Natural killer cell treated with Interleukin-12 subunit alpha and Interleukin-12 subunit beta and Interleukin-15 and Interleukin-18, amount 100 ng/mL, for 72 hours (primary cell): Measurements from ENCODE around the gene ZNF32. TPM values are rescaled to one million over a fixed set of nuclear protein-coding genes. Genes with fewer than 3 reads are reported as not detected.

Experiments
- ATAC-seq, 2 donors: fragments of 150-1000 bp; cut with Tn5 transposase in 1 of 2; sonication (Bioruptor Pico), chemical (Tn5 transposase) in 1 of 2; 2 replicates each; pipeline ENCODE4 v1.10.0; 2021
- DNase-seq: peaks from one replicate; pipeline ENCODE4 v3.0.0; 2022; ENCODE audit warnings: low spot score
- H3K27ac Mint-ChIP-seq, 2 donors: 1 replicate in 1 of 2; 2 replicates in 1 of 2; pipeline ENCODE4 v1.8.0; 2022; ENCODE audit warnings: mixed read lengths in 2 of 2, mild to moderate bottlenecking in 1 of 2, moderate library complexity in 1 of 2
- H3K27me3 Mint-ChIP-seq, 2 donors: 1 replicate in 1 of 2; 2 replicates in 1 of 2; pipeline ENCODE4 v1.8.0; 2022; ENCODE audit warnings: mixed read lengths in 2 of 2
- H3K36me3 Mint-ChIP-seq: one replicate; pipeline ENCODE4 v1.8.0; 2022; ENCODE audit warnings: mixed read lengths
- H3K4me1 Mint-ChIP-seq, 2 donors: 1 replicate in 1 of 2; 2 replicates in 1 of 2; pipeline ENCODE4 v1.8.0; 2022; ENCODE audit warnings: low read depth in 2 of 2, mixed read lengths in 2 of 2, mild to moderate bottlenecking in 1 of 2
- H3K4me3 Mint-ChIP-seq: one replicate; pipeline ENCODE4 v1.8.0; 2022; ENCODE audit warnings: mixed read lengths
- H3K9me3 Mint-ChIP-seq: 2 replicates; pipeline ENCODE4 v1.8.0; 2022; ENCODE audit warnings: mixed read lengths
- total RNA-seq, 2 donors: library from RNA; stranded (reverse); gene quantifications; one replicate each; pipeline ENCODE4 v1.2.3, GENCODE V29; 2022

ZNF32 gene
- total RNA-seq, 2 donors from 2014 or later, result 4.9 to 12.4 TPM

GRCh38 chr10:43688348-43688892 is 39.7 kb upstream of the ZNF32 start:
- Mint-ChIP-seq H3K27ac (peak overlapping the region in 1 of 2 donors; percentile 68), H3K4me1 (peaks cover 12 to 18% of the 10 kb centered on the region in 2 donors)

GRCh38 chr10:43687373-43687772 is 38.7 kb upstream of the ZNF32 start:
- Mint-ChIP-seq H3K27me3 (peaks cover 10 to 11% of the 10 kb centered on the region in 2 donors), H3K4me1 (peaks cover 12 to 18% of the 10 kb centered on the region in 2 donors), H3K36me3 (no peaks in the 10 kb centered on the region), H3K27ac (no peak overlapping the region), H3K9me3 (no peaks in the 10 kb centered on the region), H3K4me3 (peak overlapping the region; percentile 36)
- ATAC-seq, result no peak
- DNase-seq, result no peak

More at GRCh38 chr10:43688348-43688892, 39.7 kb upstream of the ZNF32 start:
- Mint-ChIP-seq H3K36me3 (no peaks in the 10 kb centered on the region), H3K27me3 (peaks cover 13 to 14% of the 10 kb centered on the region in 2 donors), H3K4me3 (peak overlapping the region; percentile 65), H3K9me3 (no peaks in the 10 kb centered on the region)
- no peak for DNase-seq
- ATAC-seq, result no peak

GRCh38 chr10:43686414-43686813 is 37.7 kb upstream of the ZNF32 start:
- Mint-ChIP-seq H3K27ac (no peak overlapping the region), H3K4me3 (no peak overlapping the region), H3K9me3 (no peaks in the 10 kb centered on the region), H3K4me1 (peaks cover 12 to 18% of the 10 kb centered on the region in 2 donors), H3K27me3 (peaks cover 14 to 18% of the 10 kb centered on the region in 2 donors), H3K36me3 (no peaks in the 10 kb centered on the region)
- no peak for DNase-seq
- ATAC-seq, result no peak

- H3K9me3 Mint-ChIP-seq, result no peaks in the 10 kb centered on the region
- no peak for DNase-seq
- ATAC-seq, result no peak
- peaks cover 12 to 18% of the 10 kb centered on the region in 2 donors for H3K4me1 Mint-ChIP-seq
- no peak overlapping the region for H3K27ac Mint-ChIP-seq
- H3K36me3 Mint-ChIP-seq, result no peaks in the 10 kb centered on the region
- H3K4me3 Mint-ChIP-seq, result no peak overlapping the region
- peaks cover 14 to 20% of the 10 kb centered on the region in 2 donors for H3K27me3 Mint-ChIP-seq
Observed at GRCh38 chr10:43685744-43686143, 37.1 kb upstream of the ZNF32 start.

GRCh38 chr10:43684292-43684559 is 35.5 kb upstream of the ZNF32 start:
- no peak overlapping the region for H3K27ac Mint-ChIP-seq
- H3K27me3 Mint-ChIP-seq, result peaks cover 20 to 30% of the 10 kb centered on the region in 2 donors
- no peak for DNase-seq
- peaks cover 8 to 14% of the 10 kb centered on the region in 2 donors for H3K4me1 Mint-ChIP-seq
- no peak overlapping the region for H3K4me3 Mint-ChIP-seq
- ATAC-seq, result no peak
- H3K9me3 Mint-ChIP-seq, result no peaks in the 10 kb centered on the region
- H3K36me3 Mint-ChIP-seq, result no peaks in the 10 kb centered on the region

GRCh38 chr10:43683451-43684291 is 35.0 kb upstream of the ZNF32 start:
- H3K27me3 Mint-ChIP-seq, result peaks cover 22 to 35% of the 10 kb centered on the region in 2 donors
- no peak for DNase-seq

GRCh38 chr10:43682956-43683355 is 34.3 kb upstream of the ZNF32 start:
- peaks cover 2 to 8% of the 10 kb centered on the region in 2 donors for H3K4me1 Mint-ChIP-seq

More at GRCh38 chr10:43683451-43684291, 35.0 kb upstream of the ZNF32 start:
- Mint-ChIP-seq H3K9me3 (no peaks in the 10 kb centered on the region), H3K4me3 (no peak overlapping the region), H3K27ac (no peak overlapping the region), H3K4me1 (peaks cover 7 to 12% of the 10 kb centered on the region in 2 donors), H3K36me3 (no peaks in the 10 kb centered on the region)
- ATAC-seq, result peak; percentile 55 to 65

GRCh38 chr10:43681721-43682120 is 33.0 kb upstream of the ZNF32 start:
- ATAC-seq (no peak), DNase-seq (no peak)
- Mint-ChIP-seq H3K27ac (no peak overlapping the region), H3K4me3 (no peak overlapping the region), H3K36me3 (no peaks in the 10 kb centered on the region), H3K4me1 (peaks cover 0 to 8% of the 10 kb centered on the region in 2 donors), H3K27me3 (peaks cover 24 to 48% of the 10 kb centered on the region in 2 donors), H3K9me3 (no peaks in the 10 kb centered on the region)

More at GRCh38 chr10:43682956-43683355, 34.3 kb upstream of the ZNF32 start:
- no peak for ATAC-seq
- H3K36me3 Mint-ChIP-seq, result no peaks in the 10 kb centered on the region
- H3K4me3 Mint-ChIP-seq, result no peak overlapping the region
- no peak overlapping the region for H3K27ac Mint-ChIP-seq
- no peak for DNase-seq
- H3K9me3 Mint-ChIP-seq, result no peaks in the 10 kb centered on the region
- peaks cover 21 to 41% of the 10 kb centered on the region in 2 donors for H3K27me3 Mint-ChIP-seq

- Mint-ChIP-seq H3K4me3 (no peak overlapping the region), H3K27ac (no peak overlapping the region), H3K36me3 (no peaks in the 10 kb centered on the region), H3K9me3 (no peaks in the 10 kb centered on the region), H3K4me1 (peaks cover 0 to 8% of the 10 kb centered on the region in 2 donors), H3K27me3 (peaks cover 24 to 48% of the 10 kb centered on the region in 2 donors)
- no peak for DNase-seq
- no peak for ATAC-seq
Observed at GRCh38 chr10:43681220-43681619, 32.5 kb upstream of the ZNF32 start.

GRCh38 chr10:43680035-43680434 is 31.4 kb upstream of the ZNF32 start:
- no peaks in the 10 kb centered on the region for H3K36me3 Mint-ChIP-seq
- peaks cover 24 to 48% of the 10 kb centered on the region in 2 donors for H3K27me3 Mint-ChIP-seq
- peaks cover 0 to 8% of the 10 kb centered on the region in 2 donors for H3K4me1 Mint-ChIP-seq
- DNase-seq (no peak), ATAC-seq (peak in 1 of 2 donors; percentile 48)
- no peak overlapping the region for H3K4me3 Mint-ChIP-seq
- no peaks in the 10 kb centered on the region for H3K9me3 Mint-ChIP-seq
- no peak overlapping the region for H3K27ac Mint-ChIP-seq

GRCh38 chr10:43679509-43679908 is 30.8 kb upstream of the ZNF32 start:
- Mint-ChIP-seq H3K4me3 (no peak overlapping the region), H3K36me3 (no peaks in the 10 kb centered on the region), H3K9me3 (no peaks in the 10 kb centered on the region), H3K27ac (no peak overlapping the region), H3K27me3 (peaks cover 27 to 48% of the 10 kb centered on the region in 2 donors), H3K4me1 (peaks cover 0 to 8% of the 10 kb centered on the region in 2 donors)
- DNase-seq, result no peak
- ATAC-seq, result no peak

GRCh38 chr10:43678654-43679053 is 30.0 kb upstream of the ZNF32 start:
- no peak for DNase-seq
- Mint-ChIP-seq H3K4me3 (no peak overlapping the region), H3K27me3 (peaks cover 27 to 48% of the 10 kb centered on the region in 2 donors), H3K36me3 (no peaks in the 10 kb centered on the region), H3K27ac (no peak overlapping the region), H3K4me1 (peaks cover 0 to 8% of the 10 kb centered on the region in 2 donors), H3K9me3 (no peaks in the 10 kb centered on the region)
- no peak for ATAC-seq

- no peak overlapping the region for H3K27ac Mint-ChIP-seq
- DNase-seq, result no peak
- ATAC-seq, result no peak
- H3K36me3 Mint-ChIP-seq, result no peaks in the 10 kb centered on the region
- H3K4me1 Mint-ChIP-seq, result peaks cover 0 to 8% of the 10 kb centered on the region in 2 donors
- H3K9me3 Mint-ChIP-seq, result no peaks in the 10 kb centered on the region
- no peak overlapping the region for H3K4me3 Mint-ChIP-seq
- peaks cover 26 to 44% of the 10 kb centered on the region in 2 donors for H3K27me3 Mint-ChIP-seq
Observed at GRCh38 chr10:43676901-43677300, 28.2 kb upstream of the ZNF32 start.

- Mint-ChIP-seq H3K4me1 (peaks cover 3 to 13% of the 10 kb centered on the region in 2 donors), H3K27ac (no peak overlapping the region), H3K4me3 (no peak overlapping the region), H3K27me3 (peaks cover 28 to 44% of the 10 kb centered on the region in 2 donors), H3K36me3 (no peaks in the 10 kb centered on the region), H3K9me3 (no peaks in the 10 kb centered on the region)
- no peak for DNase-seq
- no peak for ATAC-seq
Observed at GRCh38 chr10:43676331-43676730, 27.6 kb upstream of the ZNF32 start.
